ENCODE data around the gene TXNRD1.

Gene TXNRD1

DNA sequence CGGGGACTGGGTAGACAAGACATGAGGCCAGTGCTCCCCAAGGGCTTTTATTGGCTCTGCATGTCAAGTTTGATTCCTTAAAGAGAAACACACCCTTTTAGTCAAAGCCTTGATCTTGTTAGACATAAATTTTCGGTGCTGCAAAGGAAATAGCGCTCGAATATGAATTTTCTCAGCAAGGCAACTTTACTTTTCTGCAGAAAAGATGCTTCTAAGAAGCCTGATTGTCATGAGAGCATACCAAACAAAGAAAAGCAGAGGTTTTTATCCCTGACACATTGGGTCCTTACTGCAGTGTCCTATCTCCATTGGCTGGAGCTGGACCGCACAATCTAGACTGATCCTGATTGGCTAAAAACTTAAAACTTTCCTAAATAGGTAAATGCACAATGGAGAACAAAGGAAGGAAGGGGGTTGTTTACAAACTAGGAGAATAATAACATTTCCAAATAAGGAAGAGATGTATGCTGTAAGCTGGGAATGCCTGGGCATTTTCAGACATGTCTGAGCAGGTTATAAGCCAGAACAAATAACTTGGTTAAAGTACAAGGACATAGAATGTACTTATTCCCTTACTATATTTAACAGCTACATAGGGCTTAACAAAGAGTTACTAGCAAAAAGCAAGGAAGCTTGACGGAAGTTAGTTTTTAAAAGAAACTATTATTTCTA lies 17.2 kb downstream of the TXNRD1 start:
- no peak for TF ChIP-seq Cebpa-rat (IDR thresholded peaks at IDR 0.05)
- H3K4me2 ChIP-seq, result no peak overlapping the region
- no peak overlapping the region for H3K27ac ChIP-seq
- no peaks in the 10 kb centered on the region for H4K20me1 ChIP-seq
- peaks cover 65% of the 10 kb centered on the region for H3K9me3 ChIP-seq
- no peak overlapping the region for H3K4me3 ChIP-seq
- H3K27me3 ChIP-seq, result no peaks in the 10 kb centered on the region
- no peaks in the 10 kb centered on the region for H3K4me1 ChIP-seq
- H3K36me3 ChIP-seq, result peaks cover 6% of the 10 kb centered on the region; the same call in 1 of the 2 replicates
- H3K9ac ChIP-seq, result no peak overlapping the region

DNA sequence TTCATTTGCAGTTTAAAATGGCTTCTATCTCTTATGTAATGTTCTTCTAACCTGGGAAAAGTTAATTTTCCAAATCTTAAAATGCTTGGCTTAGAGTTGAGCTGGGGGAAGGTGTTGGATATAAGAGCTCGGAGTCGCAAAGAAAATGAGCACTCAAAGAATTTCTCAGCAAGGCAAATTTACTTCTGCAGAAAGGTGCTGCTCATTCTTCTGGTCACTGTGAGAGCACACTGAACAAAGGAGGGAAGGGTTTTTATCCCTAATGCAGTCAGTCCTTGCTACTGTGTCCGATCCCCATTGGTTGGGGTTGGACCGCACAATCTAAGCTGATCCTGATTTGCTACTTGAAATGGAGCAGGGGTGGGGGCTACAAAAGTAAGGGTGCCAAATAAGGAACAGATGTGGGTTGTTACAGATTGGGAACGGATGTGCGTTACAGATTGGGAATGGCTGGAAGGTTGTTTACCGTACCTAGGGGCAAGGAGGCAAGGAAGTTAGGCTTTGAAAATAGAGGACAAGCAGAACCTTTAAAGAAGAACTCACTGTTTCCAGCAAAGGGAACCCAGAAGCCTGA lies 19.4 kb downstream of the TXNRD1 start:
- peaks cover 6% of the 10 kb centered on the region; the same call in 1 of the 2 replicates for H3K36me3 ChIP-seq
- H3K4me2 ChIP-seq, result no peak overlapping the region
- TF ChIP-seq Cebpa-rat (IDR thresholded peaks at IDR 0.05), result no peak

GRCh38 chr12:104237930-104238329 lies 22.4 kb downstream of the TXNRD1 start:
- no peak overlapping the region for H3K27ac ChIP-seq

More for the DNA sequence above, 19.4 kb downstream of the TXNRD1 start:
- Histone ChIP-seq H3K27ac (no peak overlapping the region), H3K4me1 (no peaks in the 10 kb centered on the region), H3K27me3 (no peaks in the 10 kb centered on the region), H3K4me3 (no peak overlapping the region), H3K9ac (no peak overlapping the region), H4K20me1 (no peaks in the 10 kb centered on the region), H3K9me3 (peaks cover 65% of the 10 kb centered on the region)

GRCh38 chr12:104242546-104243206 lies 27.1 kb downstream of the TXNRD1 start:
- Histone ChIP-seq H3K4me3 (no peak overlapping the region), H3K4me2 (no peak overlapping the region), H3K27ac (no peak overlapping the region), H3K9me3 (no peaks in the 10 kb centered on the region; the same call in 1 of the 2 replicates), H3K27me3 (no peaks in the 10 kb centered on the region), H3K36me3 (no peaks in the 10 kb centered on the region), H3K4me1 (no peaks in the 10 kb centered on the region; the same call in 1 of the 2 replicates), H3K9ac (no peak overlapping the region), H4K20me1 (no peaks in the 10 kb centered on the region)
- no peak for TF ChIP-seq Cebpa-rat (IDR thresholded peaks at IDR 0.05)

More at GRCh38 chr12:104237930-104238329, 22.4 kb downstream of the TXNRD1 start:
- no peak overlapping the region for H3K4me2 ChIP-seq
- H3K9ac ChIP-seq, result no peak overlapping the region
- H3K9me3 ChIP-seq, result peaks cover 38% of the 10 kb centered on the region
- no peak for TF ChIP-seq Cebpa-rat (IDR thresholded peaks at IDR 0.05)
- H3K4me1 ChIP-seq, result no peaks in the 10 kb centered on the region
- no peak overlapping the region for H3K4me3 ChIP-seq
- no peaks in the 10 kb centered on the region for H4K20me1 ChIP-seq
- H3K36me3 ChIP-seq, result no peaks in the 10 kb centered on the region; the same call in 1 of the 2 replicates
- H3K27me3 ChIP-seq, result no peaks in the 10 kb centered on the region

GRCh38 chr12:104243551-104243950 lies 28.0 kb downstream of the TXNRD1 start:
- Histone ChIP-seq H3K9me3 (no peaks in the 10 kb centered on the region; the same call in 1 of the 2 replicates), H3K27ac (no peak overlapping the region), H3K4me2 (no peak overlapping the region), H3K27me3 (no peaks in the 10 kb centered on the region), H3K4me1 (no peaks in the 10 kb centered on the region; the same call in 1 of the 2 replicates), H4K20me1 (no peaks in the 10 kb centered on the region), H3K36me3 (no peaks in the 10 kb centered on the region), H3K4me3 (no peak overlapping the region), H3K9ac (no peak overlapping the region)
- no peak for TF ChIP-seq Cebpa-rat (IDR thresholded peaks at IDR 0.05)

DNA sequence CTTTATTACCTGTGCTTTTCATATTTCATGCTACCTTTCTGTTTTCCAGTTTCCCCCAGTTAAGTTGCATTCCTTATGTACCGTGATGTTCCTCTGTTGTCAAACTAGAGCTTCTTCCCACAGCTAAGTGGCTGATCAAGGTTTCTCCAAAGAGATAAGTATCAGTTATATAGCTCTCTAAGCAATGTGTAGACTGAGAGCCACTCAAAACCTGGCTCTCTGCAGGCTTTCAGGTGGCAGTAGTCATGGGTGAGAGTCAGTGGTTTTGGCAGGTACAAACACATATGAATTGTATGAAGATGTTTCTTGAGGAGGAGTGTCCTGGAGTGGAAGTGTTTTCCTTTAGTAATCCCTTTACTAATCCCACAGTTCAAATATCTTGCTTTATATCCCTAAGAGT lies 28.4 kb downstream of the TXNRD1 start:
- no peak overlapping the region for H3K9ac ChIP-seq
- no peaks in the 10 kb centered on the region for H3K27me3 ChIP-seq
- H3K9me3 ChIP-seq, result no peaks in the 10 kb centered on the region; the same call in 1 of the 2 replicates
- no peaks in the 10 kb centered on the region for H3K36me3 ChIP-seq
- no peak overlapping the region for H3K4me3 ChIP-seq
- no peak overlapping the region for H3K27ac ChIP-seq
- no peaks in the 10 kb centered on the region for H4K20me1 ChIP-seq
- no peak overlapping the region for H3K4me2 ChIP-seq
- no peak for TF ChIP-seq Cebpa-rat (IDR thresholded peaks at IDR 0.05)
- H3K4me1 ChIP-seq, result no peaks in the 10 kb centered on the region; the same call in 1 of the 2 replicates

DNA sequence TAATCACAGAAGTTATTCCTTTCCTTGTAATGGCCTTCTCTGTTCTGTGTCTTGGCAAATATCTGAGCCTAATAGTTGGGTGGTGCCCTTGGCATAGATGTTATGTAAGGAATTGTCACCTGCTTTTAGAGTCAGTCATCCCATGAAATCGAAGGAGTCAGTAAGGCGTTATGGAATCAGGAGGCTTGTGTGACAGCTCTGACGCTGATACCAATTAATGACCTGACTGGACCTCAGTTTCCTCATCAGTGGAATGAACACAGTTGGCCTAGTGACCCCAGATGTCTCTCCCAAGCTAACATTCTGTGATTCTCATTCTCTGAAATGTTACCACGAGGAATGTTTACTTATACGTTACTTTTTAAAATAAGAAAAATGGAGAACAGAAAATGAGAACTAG lies 32.1 kb downstream of the TXNRD1 start:
- Histone ChIP-seq H4K20me1 (no peaks in the 10 kb centered on the region), H3K4me3 (no peak overlapping the region), H3K4me2 (no peak overlapping the region), H3K27me3 (no peaks in the 10 kb centered on the region), H3K9me3 (no peaks in the 10 kb centered on the region), H3K36me3 (no peaks in the 10 kb centered on the region), H3K9ac (no peak overlapping the region), H3K27ac (no peak overlapping the region), H3K4me1 (no peaks in the 10 kb centered on the region; the same call in 1 of the 2 replicates)
- TF ChIP-seq Cebpa-rat (IDR thresholded peaks at IDR 0.05), result no peak

DNA sequence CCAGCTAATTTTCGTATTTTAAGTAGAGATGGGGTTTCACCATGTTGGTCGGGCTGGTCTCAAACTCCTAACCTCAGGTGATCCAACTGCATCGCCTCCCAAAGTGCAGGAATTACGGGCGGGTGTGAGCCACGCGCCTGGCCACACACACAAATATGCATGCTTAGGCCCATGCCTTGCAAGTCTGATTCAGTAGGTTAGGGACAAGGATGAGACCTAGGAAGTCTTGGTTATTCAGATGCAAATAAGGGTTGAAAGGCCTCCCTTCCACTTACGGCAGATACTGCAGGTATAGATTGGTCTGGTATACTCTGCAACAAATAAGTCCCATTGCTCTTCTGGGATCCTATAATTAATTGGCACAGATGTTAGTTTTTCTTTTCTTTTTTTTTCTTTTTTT lies 32.9 kb downstream of the TXNRD1 start:
- Histone ChIP-seq H4K20me1 (no peaks in the 10 kb centered on the region), H3K27me3 (no peaks in the 10 kb centered on the region), H3K9me3 (no peaks in the 10 kb centered on the region), H3K4me3 (no peak overlapping the region), H3K4me2 (no peak overlapping the region), H3K9ac (no peak overlapping the region), H3K36me3 (no peaks in the 10 kb centered on the region), H3K27ac (no peak overlapping the region), H3K4me1 (peaks cover 6% of the 10 kb centered on the region)
- TF ChIP-seq Cebpa-rat (IDR thresholded peaks at IDR 0.05), result no peak

DNA sequence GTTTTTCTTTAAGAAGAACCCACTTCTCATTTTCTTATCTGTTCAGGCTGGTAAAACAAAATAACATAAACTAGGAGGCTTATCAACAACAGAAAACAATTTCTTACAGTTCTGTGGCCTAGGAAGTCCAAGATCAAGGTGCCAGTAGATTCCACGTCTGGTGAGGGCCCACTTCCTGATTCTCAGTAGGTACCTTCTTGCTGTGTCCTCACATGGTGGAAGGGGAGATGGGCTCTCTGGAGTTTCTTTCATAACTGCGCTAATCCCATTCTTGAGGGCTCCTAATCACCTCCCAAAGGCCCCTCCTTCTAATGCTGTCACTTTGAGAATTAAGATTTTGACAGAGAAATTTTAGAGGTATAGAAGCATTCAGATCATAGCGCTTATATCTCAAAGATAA lies 33.4 kb downstream of the TXNRD1 start:
- no peak overlapping the region for H3K4me2 ChIP-seq
- H3K9me3 ChIP-seq, result no peaks in the 10 kb centered on the region
- TF ChIP-seq Cebpa-rat (IDR thresholded peaks at IDR 0.05), result no peak

DNA sequence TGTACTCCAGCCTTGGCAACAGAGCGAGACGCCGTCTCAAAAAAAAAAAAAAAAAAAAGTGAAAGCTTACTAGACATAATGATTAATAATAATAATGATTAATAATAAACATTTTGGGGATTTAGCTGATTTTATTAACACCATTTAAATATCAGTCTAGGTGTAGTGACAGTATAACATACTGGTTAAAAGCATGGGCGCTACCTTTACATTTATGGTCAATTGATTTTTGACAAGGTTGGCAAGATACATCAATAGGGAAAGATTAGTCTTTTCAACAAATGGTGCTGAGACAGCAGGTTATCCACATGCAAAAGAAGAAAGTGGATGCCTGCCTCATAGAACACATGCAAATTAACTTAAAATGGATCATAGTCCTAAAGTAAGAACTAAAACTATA lies 34.3 kb downstream of the TXNRD1 start:
- H3K4me3 ChIP-seq, result no peak overlapping the region
- H3K4me2 ChIP-seq, result no peak overlapping the region
- no peak overlapping the region for H3K9ac ChIP-seq
- no peak overlapping the region for H3K27ac ChIP-seq
- H4K20me1 ChIP-seq, result no peaks in the 10 kb centered on the region
- no peaks in the 10 kb centered on the region for H3K9me3 ChIP-seq
- H3K4me1 ChIP-seq, result peaks cover 9% of the 10 kb centered on the region
- no peaks in the 10 kb centered on the region for H3K27me3 ChIP-seq
- H3K36me3 ChIP-seq, result no peaks in the 10 kb centered on the region
- TF ChIP-seq Cebpa-rat (IDR thresholded peaks at IDR 0.05), result no peak

More for the DNA sequence above, 33.4 kb downstream of the TXNRD1 start:
- H3K27ac ChIP-seq, result no peak overlapping the region
- H3K27me3 ChIP-seq, result no peaks in the 10 kb centered on the region
- H3K9ac ChIP-seq, result no peak overlapping the region
- no peaks in the 10 kb centered on the region for H4K20me1 ChIP-seq
- no peak overlapping the region for H3K4me3 ChIP-seq
- H3K4me1 ChIP-seq, result peaks cover 9% of the 10 kb centered on the region
- H3K36me3 ChIP-seq, result no peaks in the 10 kb centered on the region
